Spleen (tissue), 7 donors: ENCODE results near the gene ERC2.

Experiments used
- CTCF ChIP-seq, 11 experiments: fragments of 200-600 bp in 7 of 11; fragments of 450-650 bp in 4 of 11; sonication (generic) in 4 of 11; IDR thresholded peaks in 8 of 11; conservative IDR thresholded peaks in 3 of 11; 1 replicate in 7 of 11; 2 replicates in 4 of 11; pipeline versions ENCODE4 v1.4.0 to v1.8.0; 2016 to 2021; ENCODE audit warnings: antibody characterized with exemption in 11 of 11, inconsistent platforms in 4 of 11, mild to moderate bottlenecking in 1 of 11
- POLR2A ChIP-seq, 3 donors: fragments of 450-650 bp; IDR thresholded peaks; one replicate each; pipeline ENCODE4 v1.5.1; 2017; ENCODE audit warnings: antibody characterized with exemption in 3 of 3, mild to moderate bottlenecking in 1 of 3
- POLR2AphosphoS5 ChIP-seq, 3 donors: sonication (generic); formaldehyde crosslinking; IDR thresholded peaks; one replicate each; pipeline ENCODE4 v1.5.1; 2017; ENCODE audit warnings: antibody characterized with exemption in 3 of 3
- donor health status: DM: no; HTN: no; CAD: no; lungs with moderate emphysema.
- donor health status: DM: no; HTN: no; CAD: no.
- donor health status: DM: no; HTN: no; CAD: no.

DNA sequence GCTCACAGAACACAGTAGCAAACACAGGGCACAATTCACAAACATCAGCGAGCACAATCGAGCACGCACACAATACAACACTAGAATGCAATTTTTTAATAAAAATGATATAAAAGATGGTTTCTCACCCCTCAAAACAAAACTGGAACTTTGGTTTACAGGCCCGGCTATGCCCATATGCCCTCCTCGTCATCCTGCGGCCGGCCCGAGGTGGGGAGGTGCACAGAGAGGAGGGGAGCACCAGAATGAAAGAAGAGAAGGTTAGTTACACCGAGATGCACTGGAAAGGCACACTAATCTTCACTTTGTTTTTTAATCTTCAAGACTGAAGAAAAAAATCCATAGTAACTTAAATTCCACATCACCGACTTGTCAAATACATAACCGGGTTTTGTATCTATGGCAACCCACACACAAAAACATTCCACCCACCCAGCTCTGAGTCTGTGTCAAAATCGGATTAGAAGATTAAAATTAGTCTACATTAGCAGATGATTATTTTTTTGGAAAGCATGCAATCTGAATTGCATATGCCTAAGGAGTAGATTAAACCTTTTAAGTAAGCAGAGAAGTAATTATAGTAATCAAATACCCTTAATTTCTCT, 784.5 kb downstream of the ERC2 start:
- TF ChIP-seq CTCF (IDR thresholded peaks at IDR 0.05 in 8 of 11, conservative IDR thresholded peaks at IDR 0.05 in 3 of 11) (no peak), POLR2A (IDR thresholded peaks at IDR 0.05) (no peak), POLR2AphosphoS5 (IDR thresholded peaks at IDR 0.05) (no peak)
